Stimulated activated CD8-positive, alpha-beta memory T cell treated with anti-CD3 and anti-CD28 coated beads, Interleukin-7, amount 100 ng/mL, for 4 hours (primary cell): ENCODE measurements around the gene PRKCZ.

ENCODE experiments used
- DNase-seq, 2 donors: peaks; one replicate each; pipeline ENCODE4 v3.0.0-alpha.2; 2020; ENCODE audit warnings: low read depth in 2 of 2

The PRKCZ gene

GRCh38 chr1:2177946-2178538 is 127.8 kb downstream of the PRKCZ start:
- DNase-seq, result no peak

GRCh38 chr1:2178875-2179274 is 128.7 kb downstream of the PRKCZ start:
- DNase-seq, result no peak

GRCh38 chr1:2179283-2180013 is 129.2 kb downstream of the PRKCZ start:
- no peak for DNase-seq

GRCh38 chr1:2180297-2181245 is 130.4 kb downstream of the PRKCZ start:
- no peak for DNase-seq

GRCh38 chr1:2181271-2181670 is 131.1 kb downstream of the PRKCZ start:
- DNase-seq, result no peak

- DNase-seq, result no peak
These were observed 131.5 kb downstream of the PRKCZ start for GRCh38 chr1:2181752-2182151.

GRCh38 chr1:2182376-2182775 is 132.2 kb downstream of the PRKCZ start:
- DNase-seq, result no peak

- no peak for DNase-seq
These were observed 133.7 kb downstream of the PRKCZ start for GRCh38 chr1:2183937-2184334.

GRCh38 chr1:2184531-2184930 is 134.3 kb downstream of the PRKCZ start:
- no peak for DNase-seq

GRCh38 chr1:2184934-2185333 is 134.7 kb downstream of the PRKCZ start:
- DNase-seq, result no peak

GRCh38 chr1:2185880-2186855 is 136.0 kb downstream of the PRKCZ start:
- DNase-seq, result no peak

GRCh38 chr1:2186901-2187300 is 136.7 kb downstream of the PRKCZ start:
- no peak for DNase-seq

GRCh38 chr1:2187619-2188018 is 137.4 kb downstream of the PRKCZ start:
- no peak for DNase-seq

GRCh38 chr1:2188336-2188735 is 138.1 kb downstream of the PRKCZ start:
- DNase-seq, result no peak

GRCh38 chr1:2189459-2190425 is 139.5 kb downstream of the PRKCZ start:
- peak; percentile 81 to 85 for DNase-seq

- DNase-seq, result no peak
These were observed 140.3 kb downstream of the PRKCZ start for GRCh38 chr1:2190491-2190976.

GRCh38 chr1:2192031-2192995 is 142.1 kb downstream of the PRKCZ start:
- DNase-seq, result no peak

- no peak for DNase-seq
These were observed 143.5 kb downstream of the PRKCZ start for GRCh38 chr1:2193514-2194281.
